Frontal cortex (tissue), 4 donors: ENCODE results near the gene MCF2L2. TPM values are rescaled to one million over a fixed set of nuclear protein-coding genes. Genes with fewer than 3 reads are reported as not detected.

ENCODE experiments used
- DNase-seq, 2 donors: peaks; one replicate each; pipeline ENCODE4 v3.0.0; 2012; ENCODE audit warnings: low spot score in 2 of 2
- FAIRE-seq: peaks from 2 replicates; lab custom pipeline; 2012; peaks lifted over from hg19 to GRCh38; lab: Jason Lieb, UNC
- total RNA-seq: library from RNA; depleted of rRNA; stranded (reverse); fragments of >200 nt; gene quantifications from one replicate; pipeline ENCODE4 v1.2.3, GENCODE V29; 2014
- donor health status: control.
- donor health status: control.
- donor health status: control.

Gene MCF2L2
- total RNA-seq, 1 donor from 2014 or later = 42.0 TPM

DNA sequence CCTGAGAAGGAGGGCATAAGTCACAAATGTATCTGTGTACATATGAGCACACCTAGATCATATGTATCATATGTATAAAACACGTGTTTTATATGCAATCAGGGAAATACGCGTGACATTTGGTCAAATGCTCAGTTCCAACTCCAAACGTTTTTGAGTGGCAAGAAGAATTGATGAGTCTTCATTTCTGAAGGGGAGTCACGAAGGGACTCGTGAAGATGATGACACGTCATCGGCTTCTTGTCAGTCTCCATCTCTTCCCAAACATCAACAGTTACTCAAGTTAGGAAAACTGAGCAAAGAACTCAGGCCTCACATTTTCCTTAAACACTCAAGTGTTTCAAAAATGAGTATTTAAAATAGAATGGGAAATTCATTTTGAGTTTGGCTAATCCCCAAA, 95.9 kb downstream of the MCF2L2 start:
- DNase-seq = no peak
- no peak for FAIRE-seq

DNA sequence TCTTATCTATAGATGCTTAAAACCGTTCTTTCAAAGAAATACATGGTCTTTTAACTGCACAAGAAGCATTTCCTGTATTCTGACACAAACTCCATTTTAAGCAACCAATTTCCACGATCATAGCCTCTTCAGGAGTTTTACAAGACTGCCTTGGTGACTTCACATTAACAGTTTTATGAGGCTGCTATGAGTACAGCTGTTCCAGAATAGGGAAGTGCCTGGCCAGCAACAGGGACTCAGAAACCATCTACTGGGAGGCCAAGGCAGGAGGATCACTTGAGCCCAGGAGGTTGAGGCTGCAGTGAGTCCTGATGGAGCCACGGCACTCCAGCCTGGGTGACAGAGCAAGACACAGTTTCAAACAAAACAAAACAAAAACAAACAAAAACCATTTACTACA, 96.9 kb downstream of the MCF2L2 start:
- no peak for FAIRE-seq

DNA sequence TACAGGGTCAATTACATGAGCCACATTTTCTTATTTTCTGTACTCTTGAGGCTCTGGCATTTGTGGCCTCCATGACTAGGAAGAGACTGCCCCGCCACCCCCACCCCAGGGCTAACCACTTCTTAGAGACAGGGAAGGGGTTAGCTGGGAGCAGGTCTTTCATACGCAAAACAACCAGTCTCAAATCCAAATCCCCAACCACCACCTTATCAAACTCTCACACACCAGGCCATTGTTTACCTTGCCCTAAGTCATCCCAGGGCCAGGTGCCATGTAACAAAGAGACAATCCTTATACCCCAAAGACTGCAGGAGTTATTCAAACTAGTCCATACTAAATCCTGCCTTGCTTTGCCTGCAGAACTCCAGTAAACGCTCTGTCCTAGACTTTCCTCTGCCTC, 97.5 kb downstream of the MCF2L2 start:
- FAIRE-seq (no peak), DNase-seq (no peak)

More for the DNA sequence above, 96.9 kb downstream of the MCF2L2 start:
- DNase-seq = no peak

DNA sequence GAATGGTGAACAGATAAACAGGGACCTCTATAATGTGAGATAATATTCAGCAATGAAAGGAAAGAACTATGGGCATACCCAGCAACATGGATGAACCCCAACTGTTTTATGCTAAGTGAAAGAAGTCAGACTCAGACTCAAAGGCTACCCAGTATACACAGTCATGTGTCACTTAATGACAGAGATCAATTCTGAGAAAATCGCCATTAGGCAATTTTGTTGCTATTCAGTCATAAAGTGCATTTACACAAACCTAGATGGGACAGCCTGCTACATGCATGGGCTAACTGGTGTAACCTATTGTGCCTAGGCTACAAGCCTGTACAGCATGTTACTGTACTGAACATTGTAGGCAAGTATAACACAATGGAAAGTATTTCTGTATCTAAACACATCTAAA, 98.9 kb downstream of the MCF2L2 start:
- DNase-seq = no peak
- no peak for FAIRE-seq

DNA sequence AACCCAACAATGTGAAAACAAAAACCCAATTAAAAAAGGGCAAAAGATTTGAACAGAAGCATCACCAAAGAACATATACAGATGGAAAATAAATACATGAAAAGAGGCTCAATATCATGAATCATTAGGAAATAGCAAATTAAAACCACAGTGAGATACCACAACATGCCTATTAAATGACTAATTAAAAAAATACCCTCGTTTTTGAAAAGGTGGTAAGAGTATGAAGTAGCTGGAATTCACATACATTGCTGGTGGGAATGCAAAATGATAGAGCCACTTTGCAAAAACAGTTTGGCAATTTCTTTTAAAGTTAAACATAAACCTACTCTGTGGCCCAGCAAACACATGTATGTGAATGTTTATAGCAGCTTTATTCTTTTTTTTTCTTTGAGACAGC, 99.6 kb downstream of the MCF2L2 start:
- DNase-seq = no peak
- no peak for FAIRE-seq

DNA sequence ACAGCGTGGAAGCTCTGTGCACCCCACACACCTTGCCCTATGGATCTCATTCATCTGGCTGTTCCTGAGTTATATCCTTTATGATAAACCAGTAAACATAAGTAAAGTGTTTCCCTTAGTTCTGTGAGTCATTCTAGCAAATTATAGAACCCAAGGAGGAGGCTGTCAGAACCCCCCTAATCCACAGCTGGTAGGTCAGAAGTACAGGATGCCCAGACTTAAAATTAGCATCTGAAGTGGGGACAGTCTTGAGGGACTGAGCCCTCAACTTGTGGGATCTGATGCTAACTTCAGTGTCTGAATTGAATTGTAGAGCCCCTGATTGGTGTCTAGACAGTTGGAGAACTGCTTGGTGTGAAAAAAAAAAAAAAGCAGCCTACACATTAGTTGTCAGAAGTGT, 100.3 kb downstream of the MCF2L2 start:
- FAIRE-seq = no peak
- DNase-seq = no peak

DNA sequence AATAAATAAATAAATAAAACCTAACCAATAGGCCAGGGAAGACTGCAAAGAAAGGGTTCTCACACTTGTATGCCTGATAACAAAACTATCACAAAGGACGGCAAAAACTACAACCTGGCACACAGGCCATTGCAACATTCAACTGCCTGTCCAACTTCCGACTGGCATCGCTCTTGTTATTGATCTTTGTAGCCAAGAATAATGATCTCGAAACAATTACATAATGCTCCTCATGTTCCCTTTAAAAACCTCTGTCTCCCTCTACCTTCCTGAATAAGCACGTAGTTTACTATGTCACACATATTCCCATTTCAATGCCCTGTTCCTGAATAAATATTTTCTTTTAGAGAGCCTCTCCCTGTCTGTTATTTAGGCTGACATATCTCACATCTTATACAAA, 101.1 kb downstream of the MCF2L2 start:
- FAIRE-seq = no peak
- no peak for DNase-seq

DNA sequence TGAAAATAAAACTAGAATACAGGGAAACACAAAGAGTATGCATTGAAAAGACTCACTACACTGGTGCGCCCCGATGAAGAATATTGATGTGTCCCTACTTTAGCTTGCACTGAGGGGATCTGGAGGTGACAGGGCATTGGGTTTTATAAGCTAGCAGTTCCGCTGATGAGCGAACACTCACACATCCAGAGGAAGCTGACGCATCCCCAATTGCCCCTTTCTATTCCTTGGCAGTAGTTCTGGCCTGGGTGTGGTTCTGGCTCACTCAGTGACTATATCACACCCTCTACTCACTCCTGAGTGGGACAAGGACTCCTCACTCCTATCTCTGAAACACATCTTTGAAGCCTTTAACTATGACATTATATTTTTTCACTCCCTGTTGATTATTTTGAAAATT, 104.3 kb downstream of the MCF2L2 start:
- FAIRE-seq = no peak
- no peak for DNase-seq

DNA sequence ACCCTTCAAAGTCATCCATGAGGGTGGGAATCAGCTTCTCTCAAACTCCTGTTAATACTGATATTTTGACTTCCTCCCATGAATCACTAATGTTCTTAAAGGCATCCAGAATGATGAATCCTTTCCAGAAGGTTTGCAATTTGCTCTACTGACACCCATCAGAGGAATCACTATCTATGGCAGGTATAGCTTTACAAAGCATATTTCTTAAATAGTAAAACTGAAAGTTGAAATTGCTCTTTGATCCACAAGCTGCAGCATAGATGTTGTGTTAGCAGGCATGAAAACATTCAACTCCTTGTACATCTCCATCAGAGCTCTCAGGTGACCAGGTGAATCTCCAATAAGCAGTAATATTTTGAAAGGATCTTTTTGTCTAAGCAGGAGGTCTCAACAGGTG, 109.0 kb downstream of the MCF2L2 start:
- no peak for FAIRE-seq
- DNase-seq = no peak

DNA sequence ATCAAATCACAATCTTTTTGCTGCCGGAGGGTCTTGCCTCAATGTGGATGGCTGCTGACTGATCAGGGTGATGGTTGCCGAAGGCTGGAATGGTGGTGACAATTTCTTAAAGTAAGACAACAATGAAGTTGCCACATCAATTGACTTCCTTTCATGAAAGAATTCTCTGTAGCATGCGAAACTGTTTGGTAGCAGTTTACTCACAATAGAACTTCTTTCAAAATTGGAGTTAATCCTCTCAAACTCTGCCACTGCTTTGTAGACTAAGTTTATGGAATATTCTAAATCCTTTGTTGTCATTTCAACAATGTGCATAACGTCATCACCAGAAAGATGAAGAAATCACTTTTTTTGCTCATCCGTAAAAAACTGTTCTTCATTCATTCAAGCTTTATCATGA, 109.5 kb downstream of the MCF2L2 start:
- FAIRE-seq (no peak), DNase-seq (no peak)

DNA sequence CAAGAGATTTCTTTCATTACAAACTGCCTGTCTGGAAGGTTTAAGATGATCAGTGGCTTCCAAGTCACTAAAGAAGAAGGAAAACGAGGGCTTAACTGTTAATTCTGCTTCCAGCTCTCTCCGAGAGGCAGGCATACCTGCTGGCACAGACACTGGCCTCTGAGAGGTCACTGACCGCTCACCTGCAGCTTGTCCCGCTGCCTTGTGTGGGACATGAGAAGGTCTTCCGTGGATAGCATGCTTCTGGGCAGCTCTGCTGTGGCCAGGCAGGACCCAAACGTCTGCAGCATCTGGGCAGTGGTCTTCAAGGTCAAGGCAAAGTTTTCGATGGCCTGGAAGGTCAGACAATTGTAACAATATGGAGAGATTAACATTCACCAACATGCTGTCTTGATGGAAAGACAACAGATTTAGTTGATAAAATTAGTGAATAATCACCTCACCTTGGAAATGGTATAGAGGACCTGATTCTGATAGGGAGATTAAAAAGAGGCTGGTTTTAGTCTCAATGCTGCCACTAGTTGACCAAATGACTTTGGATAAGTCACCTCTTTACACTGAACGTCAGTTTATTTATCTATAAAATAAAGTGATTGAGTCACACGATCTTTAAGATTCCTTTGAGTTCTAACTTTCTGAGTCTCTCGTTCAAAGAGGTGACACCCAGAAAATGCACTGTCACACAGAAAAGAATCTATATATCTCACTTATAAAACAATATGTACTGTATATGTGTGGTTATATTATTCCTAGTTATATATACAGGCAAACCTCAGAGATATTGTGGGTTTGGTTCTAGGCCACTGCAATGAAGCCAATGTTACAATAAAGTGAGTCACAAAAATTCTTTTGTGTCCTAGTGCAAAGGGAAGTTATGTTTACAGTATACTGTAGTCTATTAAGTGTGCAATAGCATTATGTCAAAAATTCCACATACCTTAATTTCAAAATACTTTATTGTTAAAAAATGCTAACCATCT, 110.2 kb downstream of the MCF2L2 start:
- FAIRE-seq (no peak), DNase-seq (no peak)

DNA sequence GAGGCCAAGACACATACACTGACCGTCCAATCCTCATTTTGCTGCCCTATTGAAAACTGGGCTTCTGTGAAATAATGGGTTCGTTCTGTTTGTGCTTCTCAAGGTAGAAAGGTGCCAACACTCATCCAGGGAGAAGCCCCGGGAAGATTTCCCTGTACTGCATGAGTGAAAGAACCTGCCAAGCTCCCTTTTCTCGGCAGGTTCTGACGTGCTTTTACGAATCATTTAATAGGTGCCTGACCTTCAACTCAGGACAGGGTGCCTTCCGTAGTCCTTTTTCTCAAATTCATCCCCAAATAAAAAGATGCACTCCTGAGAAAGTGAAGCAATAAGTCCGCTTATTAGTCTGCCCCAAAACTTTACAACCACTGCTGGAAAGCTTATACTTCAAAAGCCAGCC, 111.1 kb downstream of the MCF2L2 start:
- no peak for DNase-seq
- FAIRE-seq = no peak

DNA sequence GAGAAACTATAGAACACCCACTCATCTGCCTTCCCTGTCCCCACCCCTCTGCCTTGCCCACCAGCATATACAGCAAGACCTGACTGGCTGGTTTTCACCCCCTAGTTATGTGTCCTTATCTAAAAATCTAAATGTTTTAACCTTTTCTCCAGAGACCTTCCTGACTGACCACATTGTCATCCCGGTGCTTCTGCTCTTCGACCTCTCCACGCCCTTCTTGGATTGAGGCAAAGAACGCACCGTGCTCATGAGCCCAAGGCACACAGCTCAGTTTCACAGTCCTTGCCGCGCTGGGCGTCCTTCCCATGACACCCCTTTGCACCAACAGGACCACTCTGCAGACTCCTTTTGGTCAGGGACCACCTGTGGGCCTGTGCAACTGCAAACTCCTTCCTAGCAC, 112.7 kb downstream of the MCF2L2 start:
- no peak for DNase-seq
- FAIRE-seq = no peak

DNA sequence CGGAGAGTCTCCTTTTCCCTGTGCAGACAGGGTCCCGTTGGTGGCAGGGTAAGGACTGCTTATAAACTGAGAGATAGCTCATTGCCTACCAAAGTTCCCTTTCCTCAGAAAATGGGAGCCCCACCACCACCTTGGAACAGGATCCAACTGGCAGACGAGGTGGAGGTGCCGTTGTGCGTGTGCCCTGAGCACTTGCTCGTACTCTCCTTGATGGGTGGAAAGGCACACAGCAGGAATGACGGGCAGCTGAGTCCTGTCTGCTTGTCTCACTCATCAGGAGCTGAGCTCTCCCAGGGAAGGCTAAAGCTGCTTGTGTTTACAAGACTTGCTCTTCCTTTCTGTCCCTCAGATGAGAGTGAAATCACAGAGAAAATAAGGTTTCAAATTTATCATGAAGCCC, 114.7 kb downstream of the MCF2L2 start:
- FAIRE-seq = no peak
- no peak for DNase-seq

DNA sequence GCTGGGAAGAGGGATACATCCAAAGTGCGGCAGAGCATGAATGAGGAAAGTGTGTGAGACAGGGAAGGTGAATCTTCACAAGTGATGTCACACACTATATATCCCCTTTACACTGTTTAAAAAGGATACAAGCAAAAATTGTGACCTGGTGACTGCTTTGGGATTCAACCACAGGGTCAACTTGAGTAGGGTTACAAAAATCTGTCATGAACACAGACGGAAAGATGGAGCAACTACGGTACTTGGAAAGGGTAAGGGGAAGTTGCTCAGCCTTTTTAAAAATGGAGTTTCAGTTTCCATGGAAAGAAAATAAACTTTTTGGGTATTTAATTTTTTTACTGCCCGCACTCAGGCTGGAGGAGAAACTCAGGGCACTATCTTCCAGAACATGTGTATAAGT, 115.1 kb downstream of the MCF2L2 start:
- DNase-seq = no peak
- no peak for FAIRE-seq

DNA sequence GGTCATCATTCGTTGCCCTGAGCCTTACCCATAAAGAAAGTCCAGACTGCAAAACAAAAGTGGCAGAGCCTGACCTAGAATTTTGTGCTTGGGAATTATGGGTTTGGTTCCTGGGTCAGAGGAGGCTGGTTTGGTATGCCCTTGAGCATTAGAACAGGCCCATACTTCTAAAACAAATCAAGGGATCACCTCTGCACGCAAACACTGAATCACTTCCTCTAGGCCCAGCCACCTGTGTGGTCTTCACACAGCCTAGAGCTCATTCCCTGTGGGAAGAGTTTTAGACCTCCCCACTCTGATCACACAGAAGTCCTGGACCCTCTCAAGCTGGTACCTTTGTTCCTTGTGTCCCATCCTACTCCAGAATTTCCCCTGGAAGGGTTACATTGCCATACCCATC, 116.0 kb downstream of the MCF2L2 start:
- no peak for DNase-seq
- FAIRE-seq = no peak

DNA sequence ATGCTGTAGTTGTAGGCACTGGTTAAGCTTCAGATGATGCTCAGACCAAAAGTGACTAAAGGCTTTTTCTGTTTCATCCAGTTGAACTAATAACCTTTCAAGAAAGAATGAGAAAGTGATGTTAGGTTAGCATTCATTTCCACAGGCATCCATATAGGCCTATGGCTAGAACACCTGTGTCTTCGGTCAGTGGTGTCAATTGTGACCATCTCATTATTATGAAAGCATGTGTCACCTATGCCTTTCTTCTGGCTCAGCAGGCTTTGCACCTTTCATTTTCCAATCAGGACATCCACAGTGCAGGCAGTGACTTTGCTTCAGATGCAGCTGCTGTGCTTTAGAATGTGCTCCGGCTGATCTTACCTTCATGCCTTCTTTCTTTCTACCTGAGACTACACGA, 117.5 kb downstream of the MCF2L2 start:
- FAIRE-seq = no peak
- no peak for DNase-seq

DNA sequence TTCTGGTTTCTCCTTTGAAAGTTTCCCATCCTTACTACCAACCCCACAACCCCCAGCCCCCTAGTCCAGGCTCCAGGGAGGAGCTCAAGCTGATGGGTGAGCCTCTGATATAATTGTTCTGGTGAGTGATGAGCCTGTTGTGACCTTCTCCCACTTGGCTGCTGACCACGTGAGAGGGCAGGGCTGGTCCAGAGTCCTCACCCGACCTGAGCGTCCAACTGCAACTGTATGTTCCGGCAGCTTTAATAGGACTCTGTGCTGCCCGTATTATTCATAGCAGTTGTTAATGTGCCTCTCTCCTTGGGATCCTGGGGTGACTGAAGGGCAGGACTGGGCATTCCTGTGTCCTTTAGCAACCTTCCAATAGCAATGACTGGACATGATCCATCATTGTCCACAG, 119.1 kb downstream of the MCF2L2 start:
- FAIRE-seq (no peak), DNase-seq (no peak)

DNA sequence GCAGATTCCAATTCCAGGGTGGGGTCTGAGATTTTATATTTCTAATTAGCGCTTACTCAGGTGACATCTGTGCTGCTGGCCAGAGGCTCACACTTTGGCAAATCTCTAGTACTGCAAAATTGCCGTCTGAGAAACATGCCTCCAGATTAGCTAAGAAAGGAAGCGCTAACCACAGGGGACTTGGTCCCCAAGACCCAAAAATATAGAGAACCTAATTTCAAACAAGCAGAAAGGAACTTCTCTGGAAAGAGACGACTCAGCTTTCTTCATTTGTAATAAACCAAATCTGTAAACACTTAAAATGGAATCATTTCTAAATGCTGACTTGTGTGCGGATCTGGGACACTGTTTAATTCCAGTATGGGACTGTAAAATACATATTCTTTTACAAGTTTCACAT, 119.7 kb downstream of the MCF2L2 start:
- DNase-seq (no peak), FAIRE-seq (no peak)

DNA sequence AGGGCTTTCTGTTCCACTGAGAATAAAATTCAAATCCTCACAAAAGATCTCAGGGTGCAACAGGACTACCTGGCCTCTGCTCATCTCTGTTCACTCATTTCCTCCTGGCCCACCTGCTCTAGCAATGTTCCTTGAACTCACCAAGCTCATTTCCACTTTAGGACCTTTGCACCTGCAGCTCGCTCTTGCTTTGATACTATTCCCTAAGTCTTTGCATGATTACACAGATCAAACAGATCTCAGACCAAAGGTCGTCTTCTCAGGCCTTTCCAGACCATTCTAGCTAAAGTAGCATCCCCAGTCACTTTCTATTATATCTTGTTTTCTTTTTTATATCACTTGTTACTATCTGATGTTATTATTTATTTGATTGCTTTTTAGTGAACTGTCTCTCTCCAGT, 120.7 kb downstream of the MCF2L2 start:
- DNase-seq (no peak), FAIRE-seq (no peak)

DNA sequence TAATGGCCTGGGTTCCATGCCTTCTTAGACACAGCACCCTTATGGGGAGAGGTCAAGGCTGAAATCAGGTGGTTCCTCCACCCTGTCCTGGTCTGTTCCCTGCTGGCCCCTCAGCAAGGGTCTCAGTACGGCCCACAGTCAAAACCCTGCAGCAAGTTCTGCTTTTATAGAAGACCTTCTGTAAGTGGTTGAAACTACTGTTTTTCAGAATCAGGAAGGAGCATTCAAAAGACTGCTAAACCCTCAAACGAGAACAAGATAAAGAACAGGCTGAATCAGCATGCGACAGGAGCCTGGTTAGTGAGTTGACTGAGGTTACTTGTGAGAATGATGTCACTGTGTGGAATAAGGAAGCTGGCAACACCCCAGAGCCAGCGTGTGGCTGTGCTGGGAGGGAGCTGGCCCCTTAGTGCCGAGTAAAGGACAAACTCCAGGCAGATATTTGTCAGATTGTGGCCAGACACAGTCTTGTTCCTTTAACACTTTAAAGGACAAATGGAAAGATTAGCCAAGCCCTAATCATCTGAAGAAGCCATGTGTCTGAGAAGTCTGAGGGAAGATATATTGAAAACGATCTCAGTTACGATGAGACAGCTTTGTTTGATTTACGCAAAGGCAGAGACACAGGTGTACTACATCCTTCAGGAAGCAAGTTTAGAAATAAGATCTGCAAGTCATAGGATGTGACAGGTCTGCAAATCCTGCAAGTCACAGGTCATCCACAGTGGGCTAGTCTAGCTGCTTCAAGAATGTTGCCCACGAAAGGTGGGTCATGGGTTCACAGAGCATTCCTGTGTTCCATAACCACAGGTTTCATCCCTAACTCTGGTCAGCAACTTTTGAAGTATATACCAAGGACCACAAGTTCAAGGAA, 121.4 kb downstream of the MCF2L2 start:
- DNase-seq = peak in 1 of 2 donors; percentile 47
- FAIRE-seq = no peak
